ENCODE data around the gene EXOC4. TPM values are rescaled to one million over a fixed set of nuclear protein-coding genes. Genes with fewer than 3 reads are reported as not detected.

EXOC4 gene
- total RNA-seq, 1 donor from 2014 or later, result 67.7 TPM

GRCh38 chr7:133959505-133959904 is 706.6 kb downstream of the EXOC4 start:
- Mint-ChIP-seq H3K27ac (ENCODE audit: unreplicated experiment) (no peak overlapping the region), H3K4me1 (ENCODE audit: low read depth) (no peaks in the 10 kb centered on the region), H3K4me3 (ENCODE audit: unreplicated experiment) (no peak overlapping the region), H3K36me3 (ENCODE audit: low read depth) (peaks cover 2% of the 10 kb centered on the region), H3K9me3 (ENCODE audit: low read depth) (peaks cover 2% of the 10 kb centered on the region), H3K27me3 (ENCODE audit: low read depth) (no peaks in the 10 kb centered on the region)
- no peak for DNase-seq (ENCODE audit: low spot score)
- TF ChIP-seq CTCF (IDR thresholded peaks at IDR 0.05), result no peak

GRCh38 chr7:133961724-133962123 is 708.8 kb downstream of the EXOC4 start:
- Mint-ChIP-seq H3K36me3 (ENCODE audit: low read depth) (peaks cover 9% of the 10 kb centered on the region), H3K4me3 (ENCODE audit: unreplicated experiment) (no peak overlapping the region), H3K4me1 (ENCODE audit: low read depth) (no peaks in the 10 kb centered on the region), H3K27me3 (ENCODE audit: low read depth) (no peaks in the 10 kb centered on the region), H3K27ac (ENCODE audit: unreplicated experiment) (no peak overlapping the region), H3K9me3 (ENCODE audit: low read depth) (peaks cover 20% of the 10 kb centered on the region)
- TF ChIP-seq CTCF (IDR thresholded peaks at IDR 0.05), result no peak
- DNase-seq (ENCODE audit: low spot score), result no peak

GRCh38 chr7:133962646-133963045 is 709.8 kb downstream of the EXOC4 start:
- Mint-ChIP-seq H3K9me3 (ENCODE audit: low read depth) (peaks cover 29% of the 10 kb centered on the region), H3K4me3 (ENCODE audit: unreplicated experiment) (no peak overlapping the region)
- no peak for TF ChIP-seq CTCF (IDR thresholded peaks at IDR 0.05)

GRCh38 chr7:133963629-133964028 is 710.8 kb downstream of the EXOC4 start:
- Mint-ChIP-seq H3K4me1 (ENCODE audit: low read depth) (no peaks in the 10 kb centered on the region), H3K27ac (ENCODE audit: unreplicated experiment) (no peak overlapping the region), H3K4me3 (ENCODE audit: unreplicated experiment) (no peak overlapping the region), H3K27me3 (ENCODE audit: low read depth) (no peaks in the 10 kb centered on the region), H3K36me3 (ENCODE audit: low read depth) (peaks cover 18% of the 10 kb centered on the region), H3K9me3 (ENCODE audit: low read depth) (peaks cover 35% of the 10 kb centered on the region)
- TF ChIP-seq CTCF (IDR thresholded peaks at IDR 0.05), result no peak
- no peak for DNase-seq (ENCODE audit: low spot score)

More at GRCh38 chr7:133962646-133963045, 709.8 kb downstream of the EXOC4 start:
- H3K27ac Mint-ChIP-seq (ENCODE audit: unreplicated experiment), result no peak overlapping the region
- DNase-seq (ENCODE audit: low spot score), result no peak
- H3K36me3 Mint-ChIP-seq (ENCODE audit: low read depth), result peaks cover 16% of the 10 kb centered on the region
- H3K4me1 Mint-ChIP-seq (ENCODE audit: low read depth), result no peaks in the 10 kb centered on the region
- H3K27me3 Mint-ChIP-seq (ENCODE audit: low read depth), result no peaks in the 10 kb centered on the region

- TF ChIP-seq CTCF (IDR thresholded peaks at IDR 0.05), result no peak
- Mint-ChIP-seq H3K9me3 (ENCODE audit: low read depth) (peaks cover 20% of the 10 kb centered on the region), H3K27me3 (ENCODE audit: low read depth) (no peaks in the 10 kb centered on the region), H3K36me3 (ENCODE audit: low read depth) (peaks cover 12% of the 10 kb centered on the region), H3K4me3 (ENCODE audit: unreplicated experiment) (no peak overlapping the region), H3K4me1 (ENCODE audit: low read depth) (peaks cover 18% of the 10 kb centered on the region), H3K27ac (ENCODE audit: unreplicated experiment) (no peak overlapping the region)
- no peak for DNase-seq (ENCODE audit: low spot score)
Observed at GRCh38 chr7:133971625-133972024, 718.7 kb downstream of the EXOC4 start.

Data from chondrocyte (in vitro differentiated cells).